Esophagus muscularis mucosa (tissue), 4 donors: Measurements from ENCODE around the gene NAP1L5. TPM values are rescaled to one million over a fixed set of nuclear protein-coding genes. Genes with fewer than 3 reads are reported as not detected.

Source experiments
- DNase-seq: peaks from one replicate; pipeline ENCODE4 v3.0.0-alpha.2; 2017; ENCODE audit errors: extremely low spot score
- H3K27ac ChIP-seq, 4 donors: fragments of 200-600 bp; sonication (generic); replicated peaks in 1 of 4; 1 replicate in 3 of 4; 2 replicates in 1 of 4; pipeline ENCODE4 v1.5.1; 2016 to 2019; ENCODE audit warnings: mild to moderate bottlenecking in 1 of 4
- H3K27me3 ChIP-seq, 4 donors: fragments of 200-600 bp; sonication (generic); one replicate each; pipeline versions ENCODE4 v1.5.1 to v1.6.0; 2016 to 2019
- H3K36me3 ChIP-seq, 4 donors: fragments of 200-600 bp; sonication (generic); one replicate each; pipeline ENCODE4 v1.5.1; 2016 to 2019
- H3K4me1 ChIP-seq, 4 donors: fragments of 200-600 bp; sonication (generic); one replicate each; pipeline ENCODE4 v1.5.1; 2016 to 2019
- H3K4me3 ChIP-seq, 4 donors: fragments of 200-600 bp; sonication (generic); 1 replicate in 2 of 4; 2 replicates in 2 of 4; pipeline ENCODE4 v1.5.1; 2016 to 2019; ENCODE audit warnings: mild to moderate bottlenecking in 4 of 4, moderate library complexity in 1 of 4
- H3K9me3 ChIP-seq, 4 donors: fragments of 200-600 bp; sonication (generic); 1 replicate in 3 of 4; 2 replicates in 1 of 4; pipeline ENCODE4 v1.5.1; 2016 to 2019
- CTCF ChIP-seq, 3 experiments: fragments of 200-600 bp in 2 of 3; fragments of 450-650 bp in 1 of 3; sonication (generic) in 2 of 3; IDR thresholded peaks; one replicate each; pipeline ENCODE4 v1.5.1; 2017 to 2019; ENCODE audit warnings: antibody characterized with exemption in 3 of 3, mild to moderate bottlenecking in 2 of 3, moderate library complexity in 1 of 3
- EP300 ChIP-seq: sonication (generic); formaldehyde crosslinking; IDR thresholded peaks from one replicate; pipeline ENCODE4 v1.6.1; 2017; ENCODE audit warnings: antibody characterized with exemption
- POLR2A ChIP-seq: fragments of 450-650 bp; IDR thresholded peaks from one replicate; pipeline ENCODE4 v1.6.1; 2017; ENCODE audit warnings: antibody characterized with exemption, moderate library complexity, mild to moderate bottlenecking, low read depth
- POLR2AphosphoS5 ChIP-seq, 2 donors: sonication (generic); formaldehyde crosslinking; IDR thresholded peaks; one replicate each; pipeline ENCODE4 v1.6.1; 2017; ENCODE audit warnings: antibody characterized with exemption in 2 of 2
- WGBS: methylation state at CpG from one replicate; pipeline ENCODE4 v1.1.5; 2018; 5-methylcytosine and 5-hydroxymethylcytosine counted together
- intact Hi-C: fragments of 100-400 bp; cut with DNase I; formaldehyde crosslinking; loops from one replicate; pipeline ENCODE4 v1.15.1; 2023
- small RNA-seq, 3 donors: library from RNA; depleted of rRNA; stranded (forward); fragments of <200 nt; gene quantifications; one replicate each; pipeline ENCODE3, GENCODE V24; 2016
- total RNA-seq, 4 donors: library from RNA; depleted of rRNA; stranded (reverse); fragments of >200 nt; gene quantifications; one replicate each; pipeline versions ENCODE4 v1.1.0 to v1.2.1, GENCODE V29; 2016

The NAP1L5 gene
- total RNA-seq, 4 donors from 2014 or later: 5.7 to 10.1 (median 7.8) TPM

- 93% methylated on average over 7 of the region's 7 CpGs for WGBS
- H3K27ac ChIP-seq: no peak overlapping the region
Observed at GRCh38 chr4:88646528-88647280, 50.9 kb downstream of the NAP1L5 start.

GRCh38 chr4:88645994-88646393, 51.6 kb downstream of the NAP1L5 start:
- WGBS: 94% methylated on average over 1 of the region's 1 CpG
- intact Hi-C loops: no loop called here
- DNase-seq: no peak
- TF ChIP-seq POLR2A (no peak), POLR2AphosphoS5 (IDR thresholded peaks at IDR 0.05) (no peak), CTCF (IDR thresholded peaks at IDR 0.05) (no peak), EP300 (no peak)
- Histone ChIP-seq H3K27me3 (no peaks in the 10 kb centered on the region), H3K4me1 (peaks cover 13 to 38% (median 26%) of the 10 kb centered on the region in 4 donors), H3K9me3 (peaks cover 0 to 6% (median 2%) of the 10 kb centered on the region in 4 donors), H3K4me3 (no peak overlapping the region), H3K36me3 (no peaks in the 10 kb centered on the region), H3K27ac (no peak overlapping the region)

More at GRCh38 chr4:88646528-88647280, 50.9 kb downstream of the NAP1L5 start:
- DNase-seq: no peak
- TF ChIP-seq POLR2AphosphoS5 (IDR thresholded peaks at IDR 0.05) (no peak), POLR2A (no peak), EP300 (no peak), CTCF (IDR thresholded peaks at IDR 0.05) (no peak)
- H3K27me3 ChIP-seq: no peaks in the 10 kb centered on the region
- intact Hi-C loops: no loop called here
- H3K4me1 ChIP-seq: peaks cover 13 to 38% (median 26%) of the 10 kb centered on the region in 4 donors
- peaks cover 0 to 6% (median 2%) of the 10 kb centered on the region in 4 donors for H3K9me3 ChIP-seq
- H3K4me3 ChIP-seq: no peak overlapping the region
- H3K36me3 ChIP-seq: no peaks in the 10 kb centered on the region

Small RNA genes lying within 50 kb of the gene (small RNA-seq; reads per million reads assigned to genes)
- 0 reads per million in 3 donors for gene RF02115
- gene RNU6-33P: 0 reads per million in 3 donors

Other genes with a start within 250 kb of the NAP1L5 start
- gene HERC5, start 240.7 kb downstream of the NAP1L5 start, total RNA-seq: 1 to 10 TPM; 2.9 to 4.5 (median 3.9) TPM
- gene PYURF, start 174.1 kb downstream of the NAP1L5 start, total RNA-seq: 10 to 100 TPM; 65.2 to 95.9 (median 80.3) TPM
- gene HERC3, start 105.3 kb downstream of the NAP1L5 start, total RNA-seq: 10 to 100 TPM; 39.8 to 58.2 (median 51.2) TPM